Liver (tissue), 9 donors: ENCODE results near the gene PLEKHA6. TPM values are rescaled to one million over a fixed set of nuclear protein-coding genes. Genes with fewer than 3 reads are reported as not detected.

ENCODE experiments used
- DNase-seq: peaks from one replicate; pipeline ENCODE4 v3.0.0-alpha.2; 2017; ENCODE audit warnings: low spot score
- H3K27ac ChIP-seq, 2 donors: one replicate each; pipeline ENCODE4 v1.7.0; 2013; ENCODE audit warnings: inconsistent platforms in 2 of 2, low read length in 2 of 2, control low read depth in 1 of 2, low read depth in 1 of 2, mild to moderate bottlenecking in 1 of 2
- H3K27me3 ChIP-seq, 4 donors: one replicate each; pipeline versions ENCODE4 v1.6.1 to v1.7.0; 2013; ENCODE audit warnings: low read length in 3 of 4, inconsistent platforms in 1 of 4, mild to moderate bottlenecking in 1 of 4, moderate library complexity in 1 of 4; ENCODE audit not compliant: control insufficient read depth in 4 of 4, insufficient read depth in 4 of 4
- H3K36me3 ChIP-seq, 4 donors: one replicate each; pipeline versions ENCODE4 v1.6.1 to v1.7.0; 2013; ENCODE audit warnings: low read length in 3 of 4, mild to moderate bottlenecking in 3 of 4, low read depth in 1 of 4, moderate library complexity in 1 of 4; ENCODE audit not compliant: control insufficient read depth in 4 of 4, insufficient read depth in 3 of 4
- H3K4me1 ChIP-seq, 4 donors: one replicate each; pipeline versions ENCODE4 v1.6.1 to v1.7.0; 2013; ENCODE audit warnings: low read length in 3 of 4, mild to moderate bottlenecking in 3 of 4, moderate library complexity in 1 of 4; ENCODE audit not compliant: control insufficient read depth in 4 of 4, insufficient read depth in 4 of 4
- H3K4me3 ChIP-seq, 3 donors: one replicate each; pipeline versions ENCODE4 v1.6.1 to v1.7.0; 2013; ENCODE audit warnings: low read length in 3 of 3, control low read depth in 1 of 3, low read depth in 1 of 3, mild to moderate bottlenecking in 1 of 3
- H3K9ac ChIP-seq, 2 donors: one replicate each; pipeline ENCODE4 v1.7.0; 2013; ENCODE audit warnings: low read length in 2 of 2, mild to moderate bottlenecking in 2 of 2, moderate library complexity in 2 of 2, control low read depth in 1 of 2, low read depth in 1 of 2
- H3K9me3 ChIP-seq, 4 donors: one replicate each; pipeline versions ENCODE4 v1.6.1 to v1.7.0; 2013; ENCODE audit warnings: low read length in 3 of 4; ENCODE audit not compliant: control insufficient read depth in 4 of 4
- ATF3 ChIP-seq: IDR thresholded peaks from 2 replicates; pipeline ENCODE4 v1.6.1; 2016; ENCODE audit warnings: antibody characterized with exemption
- CTCF ChIP-seq: fragments of 150-350 bp; IDR thresholded peaks from 2 replicates; pipeline ENCODE4 v1.5.1; 2017; ENCODE audit warnings: improper control_type of control experiment, low read depth, low read length; ENCODE audit not compliant: missing input control
- EGR1 ChIP-seq, 2 donors: IDR thresholded peaks; 2 replicates each; pipeline ENCODE4 v1.6.1; 2016 to 2018; ENCODE audit warnings: antibody characterized with exemption in 2 of 2, low read depth in 2 of 2
- FOXA1 ChIP-seq: IDR thresholded peaks from 2 replicates; pipeline ENCODE4 v1.6.1; 2016; ENCODE audit warnings: antibody characterized with exemption
- FOXA2 ChIP-seq: IDR thresholded peaks from 2 replicates; pipeline ENCODE4 v1.6.1; 2016; ENCODE audit warnings: antibody characterized with exemption
- GABPA ChIP-seq, 2 donors: IDR thresholded peaks in 1 of 2; conservative IDR thresholded peaks in 1 of 2; 2 replicates each; pipeline ENCODE4 v1.6.1; 2016; ENCODE audit warnings: antibody characterized with exemption in 2 of 2, mild to moderate bottlenecking in 1 of 2, moderate library complexity in 1 of 2
- HNF4A ChIP-seq, 2 donors: conservative IDR thresholded peaks; 2 replicates each; pipeline ENCODE4 v1.6.1; 2016; ENCODE audit warnings: antibody characterized with exemption in 2 of 2, mild to moderate bottlenecking in 2 of 2
- JUND ChIP-seq, 2 donors: IDR thresholded peaks; 2 replicates each; pipeline ENCODE4 v1.6.1; 2016; ENCODE audit warnings: antibody characterized with exemption in 2 of 2
- MAX ChIP-seq: IDR thresholded peaks from 2 replicates; pipeline ENCODE4 v1.6.1; 2016; ENCODE audit warnings: antibody characterized with exemption
- NR2F2 ChIP-seq: IDR thresholded peaks from 2 replicates; pipeline ENCODE4 v1.6.1; 2016; ENCODE audit warnings: antibody characterized with exemption
- RAD21 ChIP-seq, 2 donors: IDR thresholded peaks; 2 replicates each; pipeline ENCODE4 v1.6.1; 2016; ENCODE audit warnings: antibody characterized with exemption in 2 of 2, mild to moderate bottlenecking in 2 of 2
- REST ChIP-seq: IDR thresholded peaks from 2 replicates; pipeline ENCODE4 v1.6.1; 2016; ENCODE audit warnings: antibody characterized with exemption, mild to moderate bottlenecking
- RXRA ChIP-seq, 2 donors: IDR thresholded peaks; 2 replicates each; pipeline ENCODE4 v1.6.1; 2017 to 2018; ENCODE audit warnings: antibody characterized with exemption in 2 of 2, mild to moderate bottlenecking in 1 of 2
- SP1 ChIP-seq: IDR thresholded peaks from 2 replicates; pipeline ENCODE4 v1.6.1; 2018; ENCODE audit warnings: antibody characterized with exemption, mild to moderate bottlenecking
- TAF1 ChIP-seq: conservative IDR thresholded peaks from 2 replicates; pipeline ENCODE4 v1.6.1; 2016; ENCODE audit warnings: antibody characterized with exemption, mild to moderate bottlenecking
- YY1 ChIP-seq: IDR thresholded peaks from 2 replicates; pipeline ENCODE4 v1.6.1; 2016; ENCODE audit warnings: antibody characterized with exemption, mild to moderate bottlenecking
- ZBTB33 ChIP-seq: IDR thresholded peaks from 2 replicates; pipeline ENCODE4 v1.6.1; 2016; ENCODE audit warnings: antibody characterized with exemption
- WGBS: extraction: QIAGEN DNeasy Blood & Tissue Kit; methylation state at CpG from one replicate; pipeline ENCODE4 v1.1.7; 2013; 5-methylcytosine and 5-hydroxymethylcytosine counted together
- polyA plus RNA-seq, 2 donors: library from polyadenylated mRNA; stranded (reverse) in 1 of 2; unstranded in 1 of 2; fragments of 200-250 nt in 1 of 2; fragments of >200 nt in 1 of 2; fragmentation: Nextera tagmentation in 1 of 2; extraction: Ambion mirVana in 1 of 2; gene quantifications; one replicate each; pipeline versions ENCODE4 v1.2.1 to v1.2.3, GENCODE V29; 2013 to 2015
- total RNA-seq, 2 donors: library from RNA; depleted of rRNA; stranded (reverse); fragments of >200 nt; gene quantifications; one replicate each; pipeline ENCODE4 v1.2.3, GENCODE V29; 2014
- donor health status: healthy.
- donor health status: healthy.
- donor health status: healthy.
- donor health status: healthy.
- donor health status: healthy.

PLEKHA6 gene
- total and polyA plus RNA-seq, 4 donors: 5.3 to 12.8 (median 7.6) TPM

- H3K9ac ChIP-seq: no peak overlapping the region
- H3K9me3 ChIP-seq: no peaks in the 10 kb centered on the region
- peak overlapping the region; percentile 36 to 95 for H3K27ac ChIP-seq
- no peak overlapping the region for H3K4me3 ChIP-seq
- H3K4me1 ChIP-seq: peaks cover 3 to 49% (median 35%) of the 10 kb centered on the region in 4 donors
- no peak for DNase-seq
- H3K27me3 ChIP-seq: no peaks in the 10 kb centered on the region
- H3K36me3 ChIP-seq: peaks cover 0 to 20% (median 13%) of the 10 kb centered on the region in 4 donors
- 96% methylated on average over 7 of the region's 7 CpGs for WGBS
- TF ChIP-seq NR2F2: no peak
- no peak for TF ChIP-seq SP1
- no peak for TF ChIP-seq GABPA (IDR thresholded peaks at IDR 0.05 in 1 of 2, conservative IDR thresholded peaks at IDR 0.05 in 1 of 2)
- TF ChIP-seq TAF1: no peak
- no peak for TF ChIP-seq FOXA2
- TF ChIP-seq EGR1 (IDR thresholded peaks at IDR 0.05; ENCODE audit: low read depth in 2 of 2): no peak
- TF ChIP-seq MAX: no peak
- no peak for TF ChIP-seq RAD21 (IDR thresholded peaks at IDR 0.05)
- no peak for TF ChIP-seq HNF4A (conservative IDR thresholded peaks at IDR 0.05)
- no peak for TF ChIP-seq RXRA (IDR thresholded peaks at IDR 0.05)
- TF ChIP-seq YY1: no peak
- TF ChIP-seq REST: no peak
- no peak for TF ChIP-seq CTCF
- TF ChIP-seq FOXA1: no peak
- no peak for TF ChIP-seq JUND (IDR thresholded peaks at IDR 0.05)
- no peak for TF ChIP-seq ATF3
- no peak for TF ChIP-seq ZBTB33
Measured at GRCh38 chr1:204251286-204251685, 108.4 kb downstream of the PLEKHA6 start.
